HG02571 (cell line): ENCODE measurements around the gene C19orf25.
"Not testable (repeated sequence)": the region's sequence is repeated elsewhere in the genome, so short reads cannot be mapped to it uniquely, and the experiment has no call there.

Source experiments
- ATAC-seq: cut with Tn5 transposase; IDR thresholded peaks from one replicate; pipeline ENCODE4 v1.9.1; 2021; ENCODE audit warnings: mild to moderate bottlenecking, moderate library complexity; ENCODE audit not compliant: unreplicated experiment

The C19orf25 gene

GRCh38 chr19:1478934-1479707, at the start of gene C19orf25:
Gene C19orf25 (minus strand): TSS chr19:1479215. CDS start chr19:1478903, 312 bp downstream.
- ATAC-seq: peak; percentile 71

GRCh38 chr19:1527650-1528309, 48.8 kb upstream of the C19orf25 start:
- no peak for ATAC-seq

- ATAC-seq: no peak
These were observed 48.1 kb upstream of the C19orf25 start for GRCh38 chr19:1526979-1527649.

- ATAC-seq: no peak
These were observed 47.2 kb upstream of the C19orf25 start for GRCh38 chr19:1526066-1526778.

GRCh38 chr19:1525343-1525742, 46.3 kb upstream of the C19orf25 start:
- no peak for ATAC-seq

- no peak for ATAC-seq
These were observed 45.9 kb upstream of the C19orf25 start for GRCh38 chr19:1524972-1525325.

GRCh38 chr19:1524287-1524971, 45.4 kb upstream of the C19orf25 start:
- ATAC-seq: no peak

- ATAC-seq: no peak
These were observed 44.6 kb upstream of the C19orf25 start, which contains the start of gene PLK5 for GRCh38 chr19:1523412-1524286. Gene PLK5 (plus strand): TSS chr19:1524077. CDS start chr19:1526997, 2,920 bp downstream.

- no peak for ATAC-seq
These were observed 43.8 kb upstream of the C19orf25 start for GRCh38 chr19:1522838-1523237.

- ATAC-seq: no peak
These were observed 43.0 kb upstream of the C19orf25 start for GRCh38 chr19:1522061-1522460.

- no peak for ATAC-seq
These were observed 42.6 kb upstream of the C19orf25 start for GRCh38 chr19:1521636-1522035.

GRCh38 chr19:1520203-1520780, 41.3 kb upstream of the C19orf25 start:
- ATAC-seq: no peak

GRCh38 chr19:1519802-1520201, 40.8 kb upstream of the C19orf25 start:
- ATAC-seq: not testable (repeated sequence)

GRCh38 chr19:1518471-1518870, 39.5 kb upstream of the C19orf25 start:
- no peak for ATAC-seq

GRCh38 chr19:1516395-1516753, 37.4 kb upstream of the C19orf25 start:
- no peak for ATAC-seq

GRCh38 chr19:1514986-1515721, 36.1 kb upstream of the C19orf25 start:
- ATAC-seq: no peak

- ATAC-seq: no peak
These were observed 35.3 kb upstream of the C19orf25 start for GRCh38 chr19:1514295-1514661.

GRCh38 chr19:1513499-1514294, 34.7 kb upstream of the C19orf25 start:
- ATAC-seq: no peak
